ENCODE results near the gene TRPV6.

Gene TRPV6

GRCh38 chr7:142853739-142854371 is 31.7 kb downstream of the TRPV6 start:
- no peak overlapping the region for H3K27ac ChIP-seq
- TF ChIP-seq, protein P1, sequence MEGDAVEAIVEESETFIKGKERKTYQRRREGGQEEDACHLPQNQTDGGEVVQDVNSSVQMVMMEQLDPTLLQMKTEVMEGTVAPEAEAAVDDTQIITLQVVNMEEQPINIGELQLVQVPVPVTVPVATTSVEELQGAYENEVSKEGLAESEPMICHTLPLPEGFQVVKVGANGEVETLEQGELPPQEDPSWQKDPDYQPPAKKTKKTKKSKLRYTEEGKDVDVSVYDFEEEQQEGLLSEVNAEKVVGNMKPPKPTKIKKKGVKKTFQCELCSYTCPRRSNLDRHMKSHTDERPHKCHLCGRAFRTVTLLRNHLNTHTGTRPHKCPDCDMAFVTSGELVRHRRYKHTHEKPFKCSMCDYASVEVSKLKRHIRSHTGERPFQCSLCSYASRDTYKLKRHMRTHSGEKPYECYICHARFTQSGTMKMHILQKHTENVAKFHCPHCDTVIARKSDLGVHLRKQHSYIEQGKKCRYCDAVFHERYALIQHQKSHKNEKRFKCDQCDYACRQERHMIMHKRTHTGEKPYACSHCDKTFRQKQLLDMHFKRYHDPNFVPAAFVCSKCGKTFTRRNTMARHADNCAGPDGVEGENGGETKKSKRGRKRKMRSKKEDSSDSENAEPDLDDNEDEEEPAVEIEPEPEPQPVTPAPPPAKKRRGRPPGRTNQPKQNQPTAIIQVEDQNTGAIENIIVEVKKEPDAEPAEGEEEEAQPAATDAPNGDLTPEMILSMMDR (IDR thresholded peaks at IDR 0.05) = peak; percentile 89
- TF ChIP-seq ZFX (IDR thresholded peaks at IDR 0.05; ENCODE audit: borderline replicate concordance) = no peak

DNA sequence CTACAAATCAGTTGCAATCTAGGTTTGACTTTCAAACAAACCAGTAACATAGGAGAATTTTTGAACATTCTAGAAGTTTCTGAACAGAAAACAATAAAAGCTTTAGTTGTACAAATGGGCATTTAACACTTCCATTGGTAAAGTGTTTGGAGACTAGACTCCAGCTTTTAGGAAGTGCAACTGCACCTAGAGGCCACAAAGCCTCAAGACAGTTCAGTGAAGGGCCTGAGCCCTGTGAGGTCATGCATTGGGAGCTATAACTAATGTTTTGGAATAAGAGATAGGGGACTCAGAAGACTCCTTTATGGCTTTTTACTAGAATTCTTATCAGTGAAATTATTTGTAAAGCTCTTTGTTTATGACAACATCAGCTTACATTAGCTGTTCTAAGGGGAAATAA is 33.6 kb downstream of the TRPV6 start:
- no peak overlapping the region for H3K27ac ChIP-seq
- TF ChIP-seq, protein P1 (IDR thresholded peaks at IDR 0.05) = no peak
- no peak for TF ChIP-seq ZFX (IDR thresholded peaks at IDR 0.05; ENCODE audit: borderline replicate concordance)

DNA sequence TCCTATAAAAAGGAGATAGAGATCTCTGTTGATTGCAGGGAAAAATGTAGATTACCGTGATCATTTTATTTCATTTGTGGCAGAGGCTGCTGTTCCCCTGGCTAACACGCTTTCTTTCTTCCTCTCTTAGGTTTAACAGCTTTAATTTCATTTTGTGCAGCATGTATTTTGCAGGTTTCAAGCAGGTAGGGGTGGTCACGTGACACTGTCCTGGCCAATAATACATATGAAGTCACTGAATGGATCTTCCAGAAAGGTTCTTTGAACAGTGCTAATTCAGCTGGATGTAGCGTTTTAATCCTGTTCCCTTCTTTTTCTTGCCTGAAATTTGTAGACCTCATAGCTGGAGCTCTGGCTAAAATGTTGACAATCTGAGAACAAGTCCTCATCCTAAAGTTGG is 34.3 kb downstream of the TRPV6 start:
- TF ChIP-seq ZFX (IDR thresholded peaks at IDR 0.05; ENCODE audit: borderline replicate concordance) = no peak
- TF ChIP-seq, protein P1 (IDR thresholded peaks at IDR 0.05) = no peak

GRCh38 chr7:142847353-142847752 is 38.2 kb downstream of the TRPV6 start:
- no peak overlapping the region for H3K27ac ChIP-seq
- TF ChIP-seq ZFX (IDR thresholded peaks at IDR 0.05; ENCODE audit: borderline replicate concordance) = no peak
- TF ChIP-seq, protein P1 (IDR thresholded peaks at IDR 0.05) = no peak

More for the DNA sequence above, 34.3 kb downstream of the TRPV6 start:
- no peak overlapping the region for H3K27ac ChIP-seq

DNA sequence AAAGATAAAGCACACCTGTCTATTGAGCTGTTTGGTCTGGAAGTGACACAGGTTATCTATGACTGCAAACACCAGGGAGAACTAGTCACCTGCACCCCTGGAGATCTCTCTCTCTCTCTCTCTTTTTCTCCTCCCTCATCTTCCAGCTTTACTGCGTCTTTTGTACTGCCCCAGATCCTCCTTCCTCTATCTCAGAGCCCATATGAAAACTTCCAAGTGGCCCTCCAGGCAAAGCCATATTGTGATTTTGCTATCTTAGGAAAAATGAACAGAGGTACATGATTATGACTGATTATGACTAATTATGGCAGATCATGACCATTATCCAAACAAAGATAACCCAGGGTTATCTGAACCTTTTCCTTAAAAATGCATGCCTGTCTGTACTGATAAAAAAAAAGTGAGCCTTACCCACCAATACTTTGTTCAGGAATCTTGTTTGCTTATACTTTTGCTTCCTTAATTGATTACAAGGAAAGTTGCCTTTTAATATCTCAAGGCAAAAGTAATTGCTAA is 43.2 kb downstream of the TRPV6 start:
- TF ChIP-seq, protein P1 (IDR thresholded peaks at IDR 0.05) = no peak
- TF ChIP-seq ZFX (IDR thresholded peaks at IDR 0.05; ENCODE audit: borderline replicate concordance) = no peak

DNA sequence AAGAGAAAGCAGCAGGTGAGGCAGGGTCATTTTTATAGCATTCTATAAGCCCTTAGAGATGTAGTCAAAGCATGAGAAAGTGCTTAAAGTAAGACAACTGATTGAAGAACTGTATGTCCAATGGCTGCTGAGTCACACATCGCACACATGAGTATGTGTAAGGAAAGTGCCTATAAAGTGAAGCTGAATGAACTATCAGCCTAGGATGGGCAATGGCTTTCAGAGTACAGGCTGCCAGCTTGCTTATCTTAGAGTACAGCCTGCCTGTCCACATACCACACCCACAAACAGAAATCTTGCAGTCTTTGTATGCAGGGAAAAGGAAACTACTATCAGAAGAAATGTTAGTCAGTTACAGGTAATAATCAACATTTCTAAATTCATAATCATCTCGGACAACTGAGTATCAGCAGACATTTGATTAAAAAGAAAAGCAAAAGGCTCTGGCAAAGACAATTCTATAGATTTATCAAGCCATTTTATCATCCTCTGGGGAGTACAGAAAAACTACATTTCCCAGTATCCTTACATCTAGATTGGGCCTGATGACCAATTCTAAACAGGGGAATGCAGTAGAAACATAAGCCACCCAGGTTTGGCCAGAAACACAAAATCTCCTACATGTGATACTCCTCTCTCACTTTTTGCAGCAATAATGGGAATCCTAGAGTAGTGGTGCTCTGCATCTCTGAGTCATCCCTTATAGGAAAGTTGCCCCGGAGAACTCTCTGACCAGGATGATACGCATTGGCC is 46.9 kb downstream of the TRPV6 start:
- no peak overlapping the region for H3K27ac ChIP-seq
- no peak for TF ChIP-seq ZFX (IDR thresholded peaks at IDR 0.05; ENCODE audit: borderline replicate concordance)
- TF ChIP-seq, protein P1 (IDR thresholded peaks at IDR 0.05) = no peak

More for the DNA sequence above, 43.2 kb downstream of the TRPV6 start:
- H3K27ac ChIP-seq = no peak overlapping the region

GRCh38 chr7:142836426-142836825 is 49.1 kb downstream of the TRPV6 start:
- no peak for TF ChIP-seq ZFX (IDR thresholded peaks at IDR 0.05; ENCODE audit: borderline replicate concordance)
- TF ChIP-seq, protein P1 (IDR thresholded peaks at IDR 0.05) = no peak
- no peak overlapping the region for H3K27ac ChIP-seq
